Bone marrow (tissue), 2 donors: Measurements from ENCODE around the gene ADCY1.
"Not testable (repeated sequence)": the region's sequence is repeated elsewhere in the genome, so short reads cannot be mapped to it uniquely, and the experiment has no call there.

Experiments used
- DNase-seq, 2 donors: peaks; one replicate each; lab custom pipeline; 2025; lab: John Stamatoyannopoulos, UW

The ADCY1 gene

DNA sequence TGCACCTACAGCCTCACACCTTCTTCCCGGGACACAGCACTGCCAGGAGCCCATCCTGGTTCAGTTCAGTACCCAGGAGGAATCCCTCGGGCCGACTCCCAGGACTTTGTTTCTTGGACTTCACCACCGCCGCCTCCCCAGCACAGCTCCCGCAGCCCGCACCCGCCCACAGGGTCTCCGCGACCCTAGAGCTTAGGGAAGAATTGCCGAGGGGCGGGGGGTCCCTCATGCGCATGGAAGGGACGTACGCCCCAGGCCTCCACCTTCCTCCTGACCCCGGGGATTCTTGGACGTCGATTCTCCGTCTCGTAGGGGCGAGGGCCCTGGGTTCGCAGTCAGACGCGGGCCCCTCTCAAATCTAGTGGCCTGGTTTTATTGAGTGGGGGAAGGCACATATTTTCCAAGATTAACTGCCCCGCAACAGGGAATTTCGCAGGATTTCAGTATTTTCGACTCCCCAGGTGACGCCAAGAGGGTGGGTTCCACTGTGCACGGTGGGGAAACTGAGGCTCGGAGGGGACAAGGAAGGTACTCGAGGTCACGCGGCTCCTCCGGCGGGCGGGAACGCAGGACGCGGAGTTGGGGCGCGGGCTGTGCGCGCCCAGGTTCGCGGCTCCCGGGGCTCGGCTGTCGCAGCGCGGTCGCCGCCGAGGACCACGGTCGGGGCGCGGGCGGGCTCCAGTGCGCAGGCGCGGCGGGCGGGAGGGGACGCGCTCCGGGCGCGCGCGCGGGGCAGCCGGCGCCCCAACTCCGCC lies at the start of gene ADCY1:
Gene ADCY1, plus strand, starts transcription at position 708 of the 755 bp plus-strand sequence. CDS start 176 bp downstream, outside the sequence.
- no peak for DNase-seq

DNA sequence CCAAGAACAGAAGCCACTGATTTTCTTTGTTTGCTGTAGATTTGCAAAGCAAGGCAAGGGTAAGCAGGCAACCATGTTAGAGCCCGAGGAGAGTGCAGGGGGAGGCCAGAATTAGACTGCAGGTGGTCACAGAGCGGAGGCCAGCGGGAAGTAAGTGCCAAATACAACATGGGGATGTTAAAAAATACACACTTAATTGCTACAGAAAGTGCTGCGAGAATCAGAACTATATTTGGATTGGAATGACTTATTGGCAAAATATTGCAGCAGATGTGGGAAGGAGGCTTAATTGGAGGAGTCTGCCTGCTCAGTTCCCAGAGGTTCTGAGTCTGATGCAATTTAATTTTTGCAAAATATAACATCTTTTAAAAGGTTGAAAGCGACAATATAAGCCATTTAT lies 49.7 kb upstream of the ADCY1 start:
- DNase-seq: no peak

DNA sequence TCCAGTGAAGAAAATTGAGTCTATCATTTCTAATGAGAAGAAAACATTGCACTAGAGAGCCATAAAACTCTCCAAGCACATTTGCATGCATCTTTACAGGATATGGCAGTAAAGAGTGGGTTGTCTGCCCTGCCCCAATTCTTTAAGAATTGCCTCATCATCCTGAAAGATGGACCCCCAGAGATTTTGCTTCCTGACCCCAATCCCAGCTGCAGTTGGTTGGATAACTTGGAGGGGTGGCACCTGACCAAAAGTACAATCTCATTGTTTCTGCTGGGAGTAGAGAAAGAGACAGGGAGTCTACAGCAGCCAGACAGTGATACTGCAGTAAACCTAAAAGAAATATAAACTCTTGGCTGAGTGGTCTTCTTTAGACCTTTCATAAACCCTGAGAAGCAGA lies 49.1 kb upstream of the ADCY1 start:
- DNase-seq: no peak

DNA sequence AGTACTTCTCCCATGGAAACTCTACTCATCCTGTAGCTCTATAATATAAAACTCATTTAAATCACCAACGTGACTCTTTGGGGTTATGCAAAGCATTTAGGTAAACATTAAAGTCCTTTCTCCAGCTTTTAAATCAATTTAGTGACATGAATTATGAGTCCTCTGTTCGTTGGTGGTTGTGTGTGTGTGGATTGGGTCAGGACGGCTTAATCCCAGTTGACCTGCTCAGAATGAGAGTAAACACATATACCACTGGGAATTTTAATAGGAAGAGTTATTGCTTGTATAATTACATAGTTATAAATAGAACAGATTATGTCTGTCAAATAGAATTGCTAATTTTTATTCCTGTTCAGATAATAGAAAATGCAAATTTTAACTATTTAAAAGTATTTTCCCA lies 30.7 kb upstream of the ADCY1 start:
- no peak for DNase-seq

DNA sequence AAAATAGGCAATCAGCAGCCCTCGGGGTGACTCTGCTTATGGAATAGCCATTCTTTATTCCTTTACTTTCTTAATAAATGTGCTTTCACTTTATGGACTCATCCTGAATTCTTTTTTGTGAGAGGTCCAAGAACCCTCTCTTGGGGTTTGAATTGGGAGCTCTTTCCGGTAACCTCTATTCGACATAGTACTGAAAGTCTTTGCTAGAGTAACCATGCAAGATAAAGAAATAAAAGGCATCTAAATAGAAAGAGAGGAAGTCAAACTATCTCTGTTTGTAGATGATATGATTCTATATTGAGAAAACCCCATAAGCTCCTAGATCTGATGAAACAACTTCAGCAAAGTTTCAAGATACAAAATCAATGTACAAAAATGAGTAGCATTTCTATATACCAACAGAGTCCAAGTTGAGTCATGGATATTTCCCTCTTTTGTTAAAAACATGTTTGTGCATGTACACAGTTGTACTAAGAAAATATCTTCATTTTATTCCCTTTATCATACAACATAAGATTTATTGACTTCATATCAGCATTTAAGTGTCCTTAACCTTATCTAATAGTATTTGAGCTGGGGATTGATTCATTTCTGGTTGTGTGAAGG lies 29.0 kb upstream of the ADCY1 start:
- not testable (repeated sequence) for DNase-seq

DNA sequence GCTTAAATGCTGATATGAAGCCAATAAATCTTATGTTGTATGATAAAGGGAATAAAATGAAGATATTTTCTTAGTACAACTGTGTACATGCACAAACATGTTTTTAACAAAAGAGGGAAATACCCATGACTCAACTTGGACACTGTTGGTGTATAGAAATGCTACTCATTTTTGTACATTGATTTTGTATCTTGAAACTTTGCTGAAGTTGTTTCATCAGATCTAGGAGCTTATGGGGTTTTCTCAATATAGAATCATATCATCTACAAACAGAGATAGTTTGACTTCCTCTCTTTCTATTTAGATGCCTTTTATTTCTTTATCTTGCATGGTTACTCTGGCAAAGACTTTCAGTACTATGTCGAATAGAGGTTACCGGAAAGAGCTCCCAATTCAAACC lies 25.3 kb upstream of the ADCY1 start:
- DNase-seq: not testable (repeated sequence)

DNA sequence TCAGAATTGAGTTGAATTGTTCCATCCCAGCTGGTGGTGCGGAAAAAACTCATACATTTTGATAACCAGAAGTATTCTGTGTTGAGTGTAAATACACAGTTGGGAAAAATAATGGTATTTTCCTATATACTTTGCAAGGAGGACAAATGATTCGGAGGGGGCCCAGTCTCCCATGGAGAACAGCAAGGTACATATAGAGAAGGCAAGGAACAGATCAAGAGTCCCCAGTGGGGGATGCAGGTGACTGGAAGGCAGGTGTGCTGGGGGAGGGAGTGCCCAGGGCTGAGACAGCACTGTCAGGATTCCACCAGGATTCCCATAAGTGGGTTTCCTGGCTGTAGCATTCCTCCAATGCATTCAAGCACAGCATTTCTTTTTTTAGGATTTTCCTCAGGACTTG lies 10.8 kb upstream of the ADCY1 start:
- DNase-seq: no peak

DNA sequence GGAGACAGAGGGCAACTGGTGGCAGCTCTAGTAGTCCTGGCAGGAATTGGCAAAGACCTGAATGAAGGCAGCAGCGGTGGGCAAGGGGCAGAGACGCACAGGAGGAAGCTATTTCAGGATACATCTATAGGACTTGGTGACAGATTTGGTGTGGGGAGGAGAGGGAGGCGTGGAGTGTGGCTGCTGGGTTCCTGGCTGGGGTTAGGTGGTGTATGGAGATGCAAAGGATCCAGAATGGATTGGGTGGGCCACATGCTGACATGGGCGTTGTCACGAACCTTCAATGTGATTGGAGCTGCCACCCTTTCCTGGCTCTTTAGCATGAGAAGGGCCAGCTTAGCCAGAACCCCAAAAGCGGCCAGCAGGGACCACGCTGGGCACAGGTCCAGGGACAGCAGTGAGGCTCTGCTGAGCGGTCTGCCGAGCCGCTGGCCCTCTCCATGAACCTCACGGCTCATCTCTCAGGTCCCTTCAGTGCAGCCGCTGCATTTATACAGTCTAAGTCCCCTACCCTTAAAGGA lies 10.2 kb upstream of the ADCY1 start:
- DNase-seq: no peak

DNA sequence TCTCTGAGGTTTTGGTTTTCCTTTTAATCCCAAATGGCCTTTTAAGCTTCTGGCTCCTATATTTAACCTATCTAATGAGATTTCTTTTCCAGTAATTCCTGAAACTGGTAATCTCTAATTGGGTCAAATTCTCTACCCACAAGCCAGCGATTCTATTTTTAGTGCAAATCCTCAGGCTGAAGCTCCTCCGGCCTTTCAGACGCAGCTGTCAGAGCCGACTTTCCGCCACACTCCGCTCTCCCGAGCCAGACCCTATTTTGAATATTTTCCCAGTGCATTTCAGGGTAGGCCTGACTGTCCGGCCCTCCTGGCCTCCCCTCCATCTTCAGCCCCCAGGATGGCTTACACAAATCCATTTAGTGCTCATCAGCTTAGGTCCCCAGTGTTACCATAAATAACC lies 9.7 kb upstream of the ADCY1 start:
- no peak for DNase-seq

DNA sequence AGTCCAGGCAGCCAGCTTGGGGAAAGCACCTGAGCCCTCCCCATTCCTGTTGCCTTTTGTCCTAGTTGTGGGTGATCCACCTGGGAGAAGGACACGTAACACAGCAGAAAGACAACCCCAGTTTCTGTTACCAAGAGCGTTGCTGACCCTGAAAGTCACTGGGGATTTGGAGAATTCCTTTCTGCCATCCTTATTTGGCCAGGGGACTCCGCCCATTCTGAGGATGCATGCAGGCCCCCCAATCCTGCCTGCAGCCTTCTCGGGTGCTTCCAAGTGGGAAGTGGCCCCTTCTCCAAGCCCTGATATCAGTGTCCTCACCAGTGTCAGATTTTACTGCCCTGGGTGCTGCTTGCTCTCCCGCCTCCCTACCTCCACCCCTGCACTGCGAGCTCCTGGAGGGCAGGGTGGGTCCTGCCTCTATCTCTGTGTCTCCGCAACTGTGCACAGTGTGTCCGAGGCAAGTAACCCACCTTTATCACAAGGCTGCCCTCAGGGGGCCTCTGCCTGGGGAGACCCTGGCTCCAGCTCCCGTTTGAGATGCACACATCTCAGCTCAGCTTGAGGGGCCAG lies 9.2 kb upstream of the ADCY1 start:
- no peak for DNase-seq

DNA sequence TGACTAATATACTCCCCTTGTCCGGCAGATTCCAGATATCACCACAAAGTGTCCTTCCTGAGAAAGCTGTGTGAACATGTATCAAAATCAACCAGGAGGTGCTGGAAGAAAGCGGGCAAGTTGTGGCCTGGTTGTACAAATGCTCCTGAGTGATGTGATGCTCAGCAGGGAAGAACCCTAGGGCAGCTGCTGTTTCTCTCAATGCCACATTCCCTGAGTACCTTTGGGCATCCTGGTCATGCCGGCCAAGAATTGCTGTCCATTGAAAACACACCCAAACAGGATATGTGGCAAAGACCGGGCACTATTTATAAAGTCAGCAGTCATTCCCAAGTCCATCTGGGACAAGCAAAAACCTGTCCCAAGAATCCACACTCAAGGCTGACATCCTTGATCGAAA lies 7.8 kb upstream of the ADCY1 start:
- DNase-seq: no peak

DNA sequence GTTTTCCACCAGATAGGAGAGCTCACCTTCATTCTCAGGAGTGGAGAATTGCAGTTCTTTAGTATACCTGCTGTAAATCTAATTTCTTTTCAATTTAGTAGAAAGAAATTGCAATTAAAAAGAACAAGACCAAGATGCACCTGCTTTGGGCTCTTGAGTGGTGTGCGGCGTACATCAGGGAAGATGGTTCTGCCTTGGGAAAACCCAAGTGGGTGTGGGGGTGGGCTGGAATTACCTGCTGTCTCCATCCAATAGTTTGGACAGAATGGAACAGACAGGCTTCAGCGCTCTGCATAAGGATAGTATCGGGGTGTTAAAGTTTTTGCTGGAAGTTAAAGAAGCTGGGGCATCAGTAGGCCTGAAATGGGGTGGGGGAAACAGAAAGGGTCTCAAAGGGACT lies 7.2 kb upstream of the ADCY1 start:
- DNase-seq: no peak

DNA sequence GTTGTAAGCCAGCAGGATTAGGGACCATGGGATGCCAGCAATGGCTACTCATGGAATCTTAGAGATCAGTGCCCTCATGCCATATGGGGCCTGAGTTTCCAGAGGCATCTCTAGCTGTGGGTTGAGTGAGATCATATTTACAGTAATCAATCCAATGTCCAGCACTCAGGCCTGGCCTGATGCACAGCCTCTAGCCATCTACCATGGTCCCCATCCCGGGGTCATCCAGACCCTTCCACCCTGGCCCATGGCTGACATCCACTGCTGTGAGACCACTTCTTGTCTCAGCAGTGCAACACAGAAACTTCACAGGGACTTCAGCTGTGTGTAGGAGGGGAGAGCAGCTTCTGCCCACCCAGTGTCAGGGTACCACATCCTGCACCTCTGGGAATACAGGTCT lies 6.5 kb upstream of the ADCY1 start:
- no peak for DNase-seq

DNA sequence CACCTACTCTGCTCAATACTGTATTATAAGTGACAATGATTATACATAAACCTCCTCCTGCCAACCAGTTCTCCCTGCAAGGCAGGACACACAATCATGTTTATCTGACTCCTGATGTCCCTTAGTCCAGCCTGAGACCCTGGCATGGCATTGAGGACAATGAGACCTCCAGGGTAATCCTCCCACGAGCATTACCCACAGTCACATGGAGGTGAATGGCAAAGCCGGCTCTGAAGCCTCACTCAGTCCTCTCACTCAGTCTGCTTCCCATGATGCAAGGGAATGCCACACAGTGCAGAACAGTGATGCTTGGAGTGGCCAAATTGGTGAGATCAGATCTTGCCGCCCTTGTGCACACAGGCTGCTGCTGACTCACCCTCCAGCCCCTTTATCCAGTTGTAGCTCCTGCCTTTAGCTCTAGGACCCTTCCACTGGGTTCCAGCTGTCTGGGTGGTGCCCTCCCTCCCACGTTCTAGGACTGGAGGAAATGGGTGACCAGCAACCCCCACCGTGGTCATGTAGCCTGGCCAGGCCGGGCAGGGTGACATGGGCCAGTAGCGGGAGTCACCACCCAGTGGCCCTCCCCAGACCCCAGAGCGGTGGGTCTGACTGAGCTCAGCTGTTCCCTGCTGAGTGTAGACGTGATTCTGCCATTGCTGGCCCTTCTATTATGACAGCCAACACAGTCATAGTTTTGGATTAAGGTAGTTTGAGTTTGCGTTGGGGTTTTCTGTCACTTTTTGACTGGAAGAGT lies 5.5 kb upstream of the ADCY1 start:
- DNase-seq: no peak

DNA sequence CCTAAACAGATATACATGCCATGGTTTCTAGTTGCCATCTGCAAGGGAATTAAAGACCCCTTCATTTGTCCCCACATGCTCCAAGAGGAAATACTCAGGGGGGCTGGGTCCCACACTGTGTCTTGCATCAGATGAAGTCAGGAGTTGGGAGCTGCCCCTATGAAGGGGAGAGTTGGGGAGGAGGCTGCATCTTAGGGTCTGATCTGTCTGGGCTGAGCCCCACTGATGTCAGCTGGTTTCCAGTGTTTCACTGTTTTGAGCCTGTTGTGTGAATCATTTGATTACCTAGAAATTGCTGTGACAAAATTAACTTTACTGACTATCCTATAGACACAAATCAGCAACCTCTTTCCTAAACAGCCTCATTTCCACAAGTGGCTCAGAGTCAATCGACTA lies 4.9 kb upstream of the ADCY1 start:
- DNase-seq: no peak

DNA sequence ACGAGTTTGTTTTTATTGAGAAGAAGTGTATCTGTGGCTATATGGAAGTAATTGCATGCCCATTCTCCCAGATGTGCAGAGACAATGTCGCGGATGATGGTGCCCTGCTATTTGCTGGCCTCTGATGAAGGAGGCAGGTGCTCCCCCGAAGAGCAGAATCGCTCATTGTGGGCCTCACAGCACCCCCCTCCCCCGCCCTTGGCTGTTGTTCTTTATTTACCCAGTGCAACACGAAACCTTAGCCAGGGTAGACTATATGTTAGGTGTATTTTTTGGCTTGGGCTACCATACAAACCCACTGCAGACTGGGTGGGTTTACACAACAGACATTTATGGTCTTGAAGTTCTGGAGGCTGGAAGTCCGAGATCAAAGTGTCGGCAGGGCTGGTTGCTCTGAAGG lies 3.4 kb upstream of the ADCY1 start:
- DNase-seq: no peak

DNA sequence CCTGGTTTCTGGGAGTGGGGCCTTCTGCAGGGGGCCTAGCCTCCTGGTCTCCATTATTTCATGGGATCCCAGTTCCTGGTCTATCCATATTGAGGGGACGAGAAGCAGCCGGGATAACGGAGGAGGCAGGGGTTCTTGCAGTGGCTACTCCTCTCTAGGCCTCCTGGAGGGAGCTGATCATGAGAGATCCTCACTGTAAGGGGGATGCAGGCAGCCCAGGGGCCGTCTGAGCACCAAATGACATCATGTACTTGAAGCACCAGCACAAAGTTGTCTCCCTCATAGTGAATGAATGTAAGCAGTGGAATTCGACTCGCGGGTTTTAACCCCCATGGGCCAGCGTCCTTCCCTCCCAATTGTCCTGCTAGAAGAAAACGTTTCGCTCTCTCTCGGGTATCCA lies 964 bp upstream of the ADCY1 start:
- DNase-seq: no peak

DNA sequence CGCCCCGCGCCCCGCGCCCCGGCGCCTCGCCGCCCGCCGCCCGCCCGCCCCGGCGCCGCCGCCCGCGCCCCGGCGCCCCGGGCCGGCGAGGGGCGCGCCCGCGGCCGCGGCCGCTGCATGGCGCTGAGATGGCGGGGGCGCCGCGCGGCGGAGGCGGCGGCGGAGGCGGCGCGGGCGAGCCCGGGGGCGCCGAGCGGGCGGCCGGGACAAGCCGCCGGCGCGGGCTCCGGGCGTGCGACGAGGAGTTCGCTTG lies 174 bp downstream of the ADCY1 start:
- no peak for DNase-seq

DNA sequence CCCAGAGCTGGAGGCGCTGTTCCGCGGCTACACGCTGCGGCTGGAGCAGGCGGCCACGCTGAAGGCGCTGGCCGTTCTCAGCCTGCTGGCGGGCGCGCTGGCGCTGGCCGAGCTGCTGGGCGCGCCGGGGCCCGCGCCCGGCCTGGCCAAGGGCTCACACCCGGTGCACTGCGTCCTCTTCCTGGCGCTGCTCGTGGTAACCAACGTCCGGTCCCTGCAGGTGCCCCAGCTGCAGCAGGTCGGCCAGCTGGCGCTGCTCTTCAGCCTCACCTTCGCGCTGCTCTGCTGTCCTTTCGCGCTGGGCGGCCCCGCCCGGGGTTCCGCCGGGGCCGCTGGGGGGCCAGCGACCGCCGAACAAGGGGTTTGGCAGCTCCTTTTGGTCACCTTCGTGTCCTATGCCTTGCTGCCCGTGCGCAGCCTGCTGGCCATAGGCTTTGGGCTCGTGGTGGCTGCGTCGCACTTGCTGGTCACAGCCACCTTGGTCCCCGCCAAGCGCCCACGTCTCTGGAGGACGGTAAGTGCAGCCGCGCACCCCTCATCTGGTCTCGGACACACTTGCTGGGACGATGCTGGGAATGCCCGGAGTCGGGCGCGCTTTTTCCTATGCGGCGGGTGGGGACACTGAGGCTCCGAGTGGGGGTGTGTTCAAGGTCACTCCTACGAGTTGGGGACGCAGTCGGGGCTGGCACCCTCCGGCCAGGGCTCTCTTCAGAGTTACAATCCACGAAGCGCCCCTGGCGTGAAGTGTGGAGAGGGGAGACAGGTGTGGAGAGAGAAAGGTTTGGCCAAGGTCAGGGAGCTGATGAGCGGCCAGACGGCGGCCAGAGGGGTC lies 717 bp downstream of the ADCY1 start:
- no peak for DNase-seq

DNA sequence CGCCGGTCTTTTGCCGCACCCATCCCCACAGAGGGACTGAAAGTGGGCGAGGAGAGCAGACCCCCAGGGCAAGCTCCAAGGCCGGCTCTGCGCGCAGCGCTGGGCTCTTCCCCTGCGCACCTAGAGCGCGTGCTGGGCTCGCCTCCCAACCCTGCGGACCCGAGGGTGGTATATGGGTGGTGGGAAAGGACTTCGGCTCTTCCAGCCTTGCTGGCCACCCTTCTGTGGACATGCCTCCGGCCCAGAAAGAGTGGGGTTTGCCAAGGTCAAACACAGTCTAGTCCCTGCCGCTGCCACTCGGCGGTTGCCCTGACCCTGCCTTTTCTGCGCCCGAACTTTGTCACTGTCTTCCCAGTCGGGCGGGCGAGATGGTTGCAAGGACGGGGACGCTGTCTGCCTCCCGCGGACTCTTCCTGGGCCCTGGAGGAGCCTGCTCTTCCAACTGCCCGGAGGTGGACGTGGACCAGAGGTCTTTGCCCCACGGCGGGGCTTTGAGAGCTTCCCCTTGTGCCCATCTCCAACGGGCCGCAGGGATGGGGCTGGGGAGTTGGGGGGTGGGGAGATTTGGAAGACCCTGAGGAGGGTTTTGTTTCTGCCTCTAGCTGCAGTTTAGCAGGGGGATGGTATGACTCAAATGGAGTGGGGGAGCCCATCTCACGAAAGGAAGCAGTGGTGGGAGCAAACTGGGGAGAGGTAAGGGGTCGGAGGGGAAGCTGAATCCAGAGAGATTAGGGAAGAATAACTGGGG lies 1.5 kb downstream of the ADCY1 start:
- DNase-seq: no peak

DNA sequence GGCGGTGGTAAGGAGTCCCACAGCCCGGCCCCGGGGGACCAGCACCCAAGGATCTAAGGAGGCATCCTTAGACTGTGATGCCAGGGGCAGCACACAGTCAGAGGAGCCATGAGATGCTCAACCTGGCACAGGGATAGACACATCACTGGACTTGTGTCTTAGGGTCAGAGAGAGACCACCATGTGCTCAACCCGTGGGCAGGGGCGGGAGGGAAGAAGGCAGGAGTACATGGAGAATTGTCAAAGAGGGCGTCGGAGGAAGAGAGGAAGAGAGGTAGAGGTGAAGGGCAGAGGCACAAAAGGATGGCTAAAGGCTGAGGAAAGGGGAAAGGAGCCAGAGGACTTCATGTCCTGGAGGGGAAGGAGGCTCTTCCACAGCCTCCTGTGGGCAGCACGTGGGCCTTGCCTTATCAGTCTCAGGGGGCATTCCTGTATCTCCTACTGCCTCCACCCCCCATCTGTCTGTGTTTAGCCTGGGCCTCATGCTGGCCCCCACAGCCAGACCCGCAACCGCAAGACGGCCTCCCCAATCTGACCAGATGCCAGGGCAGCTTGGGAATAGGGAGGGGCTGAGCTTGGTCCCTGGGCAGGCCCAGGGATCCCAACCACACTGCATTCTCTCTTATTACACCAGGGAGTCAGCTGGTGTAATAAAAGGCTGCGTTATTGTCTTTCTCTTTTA lies 2.2 kb downstream of the ADCY1 start:
- no peak for DNase-seq
